ENCODE results near the gene MAML2.

GRCh38 chr11:95931916-95932315 is 411.1 kb downstream of the MAML2 start:
- TF ChIP-seq POLR2A (IDR thresholded peaks at IDR 0.05) (no peak), CTCF (IDR thresholded peaks at IDR 0.05) (no peak)
